Left lobe of liver (tissue), 2 donors: ENCODE data around the gene MANSC1. TPM values are rescaled to one million over a fixed set of nuclear protein-coding genes. Genes with fewer than 3 reads are reported as not detected.
"Not testable (repeated sequence)": the region's sequence is repeated elsewhere in the genome, so short reads cannot be mapped to it uniquely, and the experiment has no call there.

ENCODE experiments used
- ATAC-seq: fragments of 200-7000 bp; cut with Tn5 transposase; one replicate; pipeline ENCODE4 v1.9.1; 2020; ENCODE audit warnings: mild to moderate bottlenecking, moderate library complexity
- DNase-seq: peaks from one replicate; pipeline ENCODE4 v3.0.0-alpha.2; 2020; ENCODE audit warnings: low spot score
- total RNA-seq: library from RNA; stranded (reverse); gene quantifications from one replicate; pipeline ENCODE4 v1.2.1, GENCODE V29; 2021
- donor health status: DM: no; HTN: no; CAD: no; lungs with moderate emphysema.
- donor health status: DM: no; HTN: yes; CAD: no.

MANSC1 gene
- total RNA-seq, 1 donor from 2014 or later, result 6.6 TPM

DNA sequence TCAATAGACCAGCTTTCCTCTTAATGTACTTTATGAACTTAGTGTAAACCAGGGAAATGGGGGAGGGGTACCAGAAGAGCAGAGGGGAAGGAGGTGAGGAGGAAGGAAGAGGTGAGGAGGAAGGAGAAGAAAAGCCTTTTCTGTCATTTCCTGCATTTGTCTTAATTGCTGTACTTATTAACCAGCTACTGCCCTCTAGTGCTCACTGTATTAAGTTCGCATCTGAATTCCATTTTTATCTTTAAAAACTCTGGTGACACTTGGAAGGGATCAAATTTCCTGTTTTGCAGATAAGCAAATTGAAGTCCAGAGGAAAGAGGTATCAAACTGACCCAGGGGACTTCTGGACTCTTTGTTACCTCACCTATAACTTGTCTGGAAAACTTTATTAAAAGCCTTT lies 22.2 kb downstream of the MANSC1 start:
- ATAC-seq, result peak; percentile 87
- peak; percentile 19 for DNase-seq

DNA sequence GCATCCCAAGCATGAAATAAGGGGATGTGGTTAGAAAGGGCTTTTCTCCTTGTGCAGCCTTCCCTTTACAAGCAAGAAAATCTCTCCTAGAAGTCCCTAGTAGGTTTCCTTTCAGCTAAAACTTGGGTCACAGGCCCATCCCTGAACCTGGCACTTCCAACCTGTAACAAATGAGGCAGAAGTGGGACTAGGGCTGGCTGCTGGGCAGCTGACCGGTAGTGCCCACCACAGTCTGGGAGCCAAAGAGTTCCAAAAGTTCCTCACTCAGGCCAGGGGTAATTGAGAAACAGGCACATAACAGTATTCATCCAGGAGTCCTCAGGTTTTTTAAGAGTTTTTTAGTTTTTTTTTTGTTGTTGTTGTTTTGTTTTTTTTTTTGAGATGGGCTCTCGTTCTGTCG lies 23.8 kb downstream of the MANSC1 start:
- DNase-seq (no peak), ATAC-seq (peak; percentile 56)

DNA sequence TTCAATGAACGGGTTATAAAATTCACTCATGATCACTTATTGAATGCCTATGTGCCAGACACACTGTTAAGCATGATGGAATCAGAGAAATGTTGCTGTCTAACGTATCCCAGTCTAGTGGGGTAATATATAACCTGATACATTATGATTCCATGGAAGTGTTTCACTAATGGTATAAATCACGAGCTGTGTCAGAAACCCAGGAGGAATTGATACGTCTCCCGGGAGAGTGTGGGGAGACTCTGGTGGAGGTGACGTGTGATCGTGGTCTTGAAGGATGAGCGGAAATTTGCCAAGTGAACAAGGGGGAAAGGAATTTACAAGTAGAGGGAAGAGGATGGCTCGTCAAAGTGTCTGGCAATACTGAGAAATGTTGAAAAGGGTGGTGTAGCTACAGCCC lies 26.5 kb downstream of the MANSC1 start:
- ATAC-seq (no peak), DNase-seq (no peak)

DNA sequence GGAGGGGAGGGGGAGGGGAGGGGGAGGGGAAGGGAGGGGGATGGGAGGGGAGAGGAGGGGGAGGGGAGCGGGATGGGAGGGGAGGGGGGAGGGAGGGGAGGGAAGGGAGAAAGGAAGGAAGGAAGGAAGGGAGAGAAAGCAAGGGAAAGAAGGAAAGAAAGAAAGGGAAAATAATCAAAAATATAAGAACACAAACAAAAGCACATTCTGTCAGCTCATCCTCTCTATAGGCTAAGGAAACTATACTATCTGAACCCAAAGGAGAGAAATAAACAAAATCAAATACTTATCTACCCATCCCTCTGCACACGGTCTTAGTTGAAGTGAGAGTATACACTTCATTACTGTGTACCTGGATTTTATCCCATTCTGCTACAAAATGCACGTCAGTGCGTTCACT lies 26.9 kb downstream of the MANSC1 start:
- no peak for DNase-seq
- no peak for ATAC-seq

DNA sequence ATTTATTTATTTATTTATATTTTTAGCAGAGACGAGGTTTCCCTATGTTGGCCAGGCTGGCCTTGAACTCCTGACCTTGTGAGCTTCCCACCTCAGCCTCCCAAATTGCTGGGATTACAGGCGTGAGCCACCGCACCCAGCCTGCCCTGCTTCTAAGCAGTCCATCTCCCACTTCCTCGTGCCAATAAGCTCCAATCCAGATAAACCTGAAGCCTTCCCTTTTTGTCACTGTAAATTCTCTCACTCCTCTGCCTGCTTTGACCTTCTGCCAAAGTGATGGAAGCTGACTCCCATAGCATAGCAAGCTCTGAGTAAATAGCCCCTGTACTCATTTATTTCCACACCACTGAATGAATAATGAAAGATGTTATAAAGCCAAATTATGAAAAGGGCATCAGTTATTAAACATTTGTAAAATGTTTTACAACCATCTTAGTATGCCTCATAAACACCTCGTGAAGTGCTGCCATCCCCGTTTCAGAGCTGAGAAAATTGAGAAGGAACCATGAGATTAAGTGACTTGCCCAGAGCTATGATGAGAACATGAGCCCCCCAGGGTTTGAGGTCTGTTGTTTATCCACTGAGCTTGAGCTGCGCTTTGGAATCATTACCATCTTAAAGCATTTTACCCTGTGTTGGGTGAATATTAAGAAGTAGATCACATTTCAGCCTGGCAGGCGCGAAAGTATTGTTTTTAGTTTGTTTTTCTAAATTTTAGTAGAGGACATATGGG lies 30.4 kb downstream of the MANSC1 start:
- DNase-seq, result no peak

GRCh38 chr12:12315838-12316237 lies 34.2 kb downstream of the MANSC1 start:
- ATAC-seq, result no peak
- no peak for DNase-seq

More for the DNA sequence above, 30.4 kb downstream of the MANSC1 start:
- peak; percentile 47 for ATAC-seq

GRCh38 chr12:12310695-12311094 lies 39.3 kb downstream of the MANSC1 start:
- DNase-seq, result not testable (repeated sequence)
- ATAC-seq, result peak; percentile 16

DNA sequence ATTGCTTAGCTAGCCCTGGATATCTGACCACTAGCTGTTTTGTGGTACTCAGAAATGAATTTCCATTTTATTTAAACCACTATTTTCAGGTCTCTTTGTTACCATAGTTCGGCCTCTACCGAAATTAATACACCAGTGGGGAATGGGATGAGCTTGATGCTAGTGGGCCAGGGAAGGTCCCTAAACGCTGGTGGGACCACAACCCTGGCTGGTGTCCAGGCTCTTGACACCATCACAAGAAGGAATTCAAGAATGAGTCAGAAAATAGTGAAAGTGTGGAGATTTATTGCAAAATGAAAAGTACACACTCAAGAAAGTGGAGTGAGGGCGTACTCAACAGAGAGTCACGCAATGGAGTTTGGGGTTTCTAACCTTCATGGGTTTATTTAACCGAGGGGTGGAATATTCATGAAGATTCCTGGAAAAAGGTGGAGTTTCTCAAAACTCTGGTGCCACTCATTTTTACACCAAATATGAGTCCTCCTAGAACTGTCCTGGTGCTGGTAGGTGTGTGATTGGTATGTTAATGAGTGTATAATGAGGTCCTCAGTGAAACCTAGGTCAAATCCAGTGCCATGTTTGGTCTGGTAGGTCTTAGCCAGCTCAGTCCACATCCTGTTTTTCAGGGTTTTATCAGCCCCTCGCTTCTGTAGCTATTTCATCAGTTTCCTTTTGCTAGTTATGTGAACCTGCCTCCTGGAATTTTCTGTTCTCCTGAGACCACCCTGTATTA lies 44.3 kb downstream of the MANSC1 start:
- DNase-seq (no peak), ATAC-seq (no peak)

GRCh38 chr12:12302976-12303375 lies 47.1 kb downstream of the MANSC1 start:
- ATAC-seq (no peak), DNase-seq (no peak)

DNA sequence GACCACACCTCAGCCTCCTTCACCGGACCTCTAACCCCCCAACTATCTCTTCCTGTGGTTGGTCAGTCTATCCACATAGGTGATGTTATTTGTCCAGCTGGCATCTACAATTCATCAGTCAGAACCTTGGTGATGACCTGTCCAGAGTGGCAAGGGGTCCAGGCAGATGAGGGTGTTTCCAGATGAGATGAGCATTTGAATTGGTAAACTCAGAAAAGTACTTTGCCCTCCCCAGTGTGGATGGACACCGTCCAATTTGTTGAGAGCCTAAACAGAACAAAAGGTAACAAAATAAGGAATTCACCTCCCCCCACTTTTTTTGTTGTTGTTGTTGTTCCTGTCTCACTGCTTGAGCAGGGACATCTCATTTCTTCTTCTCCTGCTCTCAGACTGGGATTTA lies 48.9 kb downstream of the MANSC1 start:
- no peak for DNase-seq
- ATAC-seq, result peak; percentile 66

GRCh38 chr12:12297201-12297830 lies 52.7 kb downstream of the MANSC1 start:
- DNase-seq, result no peak
- no peak for ATAC-seq

- ATAC-seq (peak; percentile 78), DNase-seq (peak; percentile 74)
Observed at GRCh38 chr12:12294215-12295005, 55.6 kb downstream of the MANSC1 start.

- DNase-seq (no peak), ATAC-seq (no peak)
Observed at GRCh38 chr12:12290206-12290605, 59.8 kb downstream of the MANSC1 start.

DNA sequence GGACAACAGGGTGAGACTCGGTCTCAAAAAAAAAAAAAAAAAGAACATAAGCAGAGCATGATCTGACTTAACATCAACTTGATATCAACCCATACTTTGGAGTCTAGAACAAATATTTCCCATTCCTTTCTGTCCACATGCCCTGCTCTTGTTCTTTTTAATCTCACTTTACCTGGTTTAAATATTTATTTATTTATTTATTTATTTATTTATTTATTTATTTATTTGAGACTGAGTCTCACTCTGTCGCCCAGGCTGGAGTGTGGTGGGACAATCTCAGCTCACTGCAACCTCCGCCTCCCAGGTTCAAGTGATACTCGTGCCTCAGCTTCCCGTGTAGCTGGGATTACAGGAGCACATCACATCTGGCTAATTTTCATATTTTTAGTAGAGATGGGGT lies 63.6 kb downstream of the MANSC1 start:
- ATAC-seq, result no peak
- no peak for DNase-seq

GRCh38 chr12:12282761-12283425 lies 67.1 kb downstream of the MANSC1 start:
- ATAC-seq (no peak), DNase-seq (no peak)

DNA sequence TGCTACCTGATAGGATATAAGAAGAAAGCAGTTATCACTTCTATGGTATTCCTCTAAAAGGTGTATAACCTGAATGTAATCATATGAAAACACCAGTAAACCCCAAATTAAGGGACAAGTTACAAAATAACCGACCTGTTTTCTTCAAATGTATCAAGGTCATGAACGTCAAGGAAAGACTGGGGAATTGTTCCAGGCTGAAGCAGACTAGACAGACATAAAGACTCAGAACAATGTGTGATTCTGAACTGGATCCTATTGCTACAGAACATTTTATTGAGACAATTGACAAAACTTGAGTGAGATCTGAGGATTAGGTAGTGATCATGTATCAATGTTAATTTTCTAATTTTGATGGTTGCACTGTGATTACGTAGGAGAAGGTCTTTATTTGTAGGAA lies 67.8 kb downstream of the MANSC1 start:
- DNase-seq, result no peak

DNA sequence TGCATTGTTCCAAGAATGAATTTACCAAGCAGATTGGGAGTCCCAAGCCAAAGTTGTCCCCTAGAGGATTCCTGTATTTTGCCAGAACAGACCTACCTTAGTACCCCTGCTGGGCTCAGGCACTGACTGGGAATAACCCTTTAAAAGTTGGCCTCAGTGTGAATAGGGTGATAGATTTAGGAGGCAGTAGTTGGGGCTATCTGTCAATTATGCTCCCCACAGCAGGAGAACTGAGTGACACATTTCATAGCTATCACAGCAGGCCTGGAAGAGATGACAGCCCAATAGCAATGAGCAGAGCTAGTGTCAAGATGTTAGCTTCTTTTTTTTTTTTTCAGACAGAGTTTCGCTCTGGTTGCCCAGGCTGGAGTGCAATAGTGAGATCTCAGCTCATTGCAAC lies 68.9 kb downstream of the MANSC1 start:
- ATAC-seq (no peak), DNase-seq (no peak)

More for the DNA sequence above, 67.8 kb downstream of the MANSC1 start:
- no peak for ATAC-seq

DNA sequence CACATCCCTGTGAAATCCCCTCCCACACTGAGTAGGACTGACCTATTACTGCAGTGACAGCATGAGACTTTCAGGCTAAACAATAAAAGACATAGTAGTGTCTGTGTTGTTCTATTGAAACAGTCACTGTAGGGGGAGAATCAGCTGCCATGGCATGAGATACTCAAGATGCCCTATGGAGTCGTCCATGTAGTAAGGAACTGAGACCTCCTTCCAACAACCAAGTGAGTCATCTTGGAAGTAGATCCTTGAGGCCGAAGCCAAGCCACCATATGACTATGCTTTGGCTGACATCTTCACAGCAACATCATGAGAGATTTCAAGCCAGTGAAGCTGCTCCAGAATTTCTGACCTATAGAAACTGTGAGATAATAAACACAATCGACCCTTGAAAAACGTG lies 71.1 kb downstream of the MANSC1 start:
- DNase-seq, result no peak
- ATAC-seq, result no peak
